HepG2 (cell line): Measurements from ENCODE around the gene ADARB2. TPM values are rescaled to one million over a fixed set of nuclear protein-coding genes. Genes with fewer than 3 reads are reported as not detected.

Experiments used
- ATAC-seq: fragments of 200-7000 bp; cut with Tn5 transposase; 3 replicates; pipeline ENCODE4 v1.9.1; 2020; ENCODE audit warnings: mild to moderate bottlenecking, moderate library complexity
- BruUV-seq: library from RNA; stranded (reverse); fragments of 400-500 nt; replicated peaks from 2 replicates; lab custom pipeline; 2021; lab: Mats Ljungman, UMichigan
- CTCF ChIA-PET: fragments of 300-600 bp; formaldehyde crosslinking; extraction: SDS; loops from one replicate; lab custom pipeline; 2021; ENCODE audit warnings: low total read pairs, inconsistent platforms, low intra/inter-chr PET ratio; lab: Yijun Ruan, JAX
- POLR2A ChIA-PET: fragments of 350-600 bp; sonication (Branson Sonifier 250); formaldehyde crosslinking; loops from one replicate; lab custom pipeline; 2020; ENCODE audit warnings: antibody characterized with exemption, inconsistent platforms; lab: Yijun Ruan, JAX
- DNase-seq: peaks from one replicate; pipeline ENCODE4 v3.0.0-alpha.2; 2015; ENCODE audit warnings: low spot score
- FAIRE-seq: peaks from 3 replicates; lab custom pipeline; 2011; peaks lifted over from hg19 to GRCh38; lab: Jason Lieb, UNC
- H2AFZ ChIP-seq: one replicate; pipeline ENCODE4 v1.6.1; 2011; ENCODE audit warnings: low read length, inconsistent platforms
- H3K27ac ChIP-seq: fragments of 300-600 bp; 3 replicates; pipeline ENCODE4 v1.8.0; 2011; ENCODE audit warnings: mixed run types, mild to moderate bottlenecking, mixed read lengths, low read length, inconsistent platforms; ENCODE audit not compliant: insufficient read depth; ENCODE audit errors: extremely low read length
- H3K27me3 ChIP-seq, 2 experiments: fragments of 200-600 bp in 1 of 2; 2 replicates in 1 of 2; 3 replicates in 1 of 2; pipeline versions ENCODE4 v1.6.0 to v1.8.0; 2011; ENCODE audit warnings: low read length in 2 of 2, mild to moderate bottlenecking in 2 of 2, moderate library complexity in 2 of 2, inconsistent platforms in 1 of 2; ENCODE audit not compliant: insufficient read depth in 2 of 2, control insufficient read depth in 1 of 2
- H3K36me3 ChIP-seq, 2 experiments: fragments of 200-600 bp in 1 of 2; replicated peaks in 1 of 2; 2 replicates in 1 of 2; 3 replicates in 1 of 2; pipeline versions ENCODE4 v1.5.1 to v1.8.0; 2011; ENCODE audit warnings: low read length in 2 of 2, inconsistent platforms in 1 of 2; ENCODE audit not compliant: insufficient read depth in 2 of 2, control insufficient read depth in 1 of 2
- H3K4me1 ChIP-seq: 2 replicates; pipeline ENCODE4 v1.5.1; 2012; ENCODE audit warnings: low read length, inconsistent platforms; ENCODE audit not compliant: insufficient read depth
- H3K4me2 ChIP-seq: 2 replicates; pipeline ENCODE4 v1.6.0; 2011; ENCODE audit warnings: low read depth, low read length, inconsistent platforms
- H3K4me3 ChIP-seq, 3 experiments: fragments of 200-600 bp in 1 of 3; sonication (generic), shearing (Covaris generic) in 1 of 3; replicated peaks in 1 of 3; 2 replicates each; pipeline ENCODE4 v1.5.1; 2011 to 2016; ENCODE audit warnings: low read length in 3 of 3, inconsistent platforms in 2 of 3, low read depth in 2 of 3, mild to moderate bottlenecking in 2 of 3, control low read depth in 1 of 3, mixed read lengths in 1 of 3; ENCODE audit not compliant: insufficient read depth in 1 of 3
- H3K79me2 ChIP-seq: one replicate; pipeline ENCODE4 v1.6.1; 2011; ENCODE audit warnings: low read length, inconsistent platforms; ENCODE audit not compliant: insufficient read depth
- H3K9ac ChIP-seq: 2 replicates; pipeline ENCODE4 v1.6.0; 2011; ENCODE audit warnings: mild to moderate bottlenecking, low read depth, low read length, inconsistent platforms; ENCODE audit not compliant: insufficient read depth
- H3K9me3 ChIP-seq: 2 replicates; pipeline ENCODE4 v1.5.1; 2012; ENCODE audit warnings: mild to moderate bottlenecking, low read length
- H4K20me1 ChIP-seq: 2 replicates; pipeline ENCODE4 v1.6.0; 2011; ENCODE audit warnings: inconsistent platforms, mild to moderate bottlenecking, low read length, moderate library complexity; ENCODE audit not compliant: insufficient read depth
- HMGXB4 ChIP-seq, 2 experiments: sonication (generic) in 1 of 2; formaldehyde crosslinking in 1 of 2; IDR thresholded peaks; 2 replicates each; pipeline versions ENCODE4 v1.4.0 to v1.6.1; 2018 to 2020; ENCODE audit warnings: missing genetic modification reagents in 2 of 2, borderline replicate concordance in 1 of 2, low read depth in 1 of 2, mild to moderate bottlenecking in 1 of 2, missing biosample characterization in 1 of 2
- KLF6 ChIP-seq: IDR thresholded peaks from 2 replicates; pipeline ENCODE4 v1.8.0; 2016; ENCODE audit warnings: missing biosample characterization, missing genetic modification reagents
- ZFP82 ChIP-seq: sonication (generic); formaldehyde crosslinking; IDR thresholded peaks from 2 replicates; pipeline ENCODE4 v1.5.1; 2020; ENCODE audit warnings: mild to moderate bottlenecking, missing genetic modification reagents, borderline replicate concordance
- ZKSCAN1 ChIP-seq: fragments of 150-350 bp; IDR thresholded peaks from 2 replicates; pipeline ENCODE4 v1.6.1; 2014; ENCODE audit warnings: low read length
- ZNF18 ChIP-seq: sonication (generic); formaldehyde crosslinking; IDR thresholded peaks from 2 replicates; pipeline ENCODE4 v1.8.0; 2022; ENCODE audit warnings: mild to moderate bottlenecking, missing genetic modification reagents; ENCODE audit not compliant: insufficient replicate concordance
- ZNF205 ChIP-seq: IDR thresholded peaks from 2 replicates; pipeline ENCODE4 v1.6.1; 2018; ENCODE audit warnings: missing biosample characterization, missing genetic modification reagents
- ZNF207 ChIP-seq: fragments of 450-650 bp; IDR thresholded peaks from 2 replicates; pipeline ENCODE4 v1.6.1; 2016; ENCODE audit warnings: antibody characterized with exemption, borderline replicate concordance
- ZNF496 ChIP-seq: sonication (generic); formaldehyde crosslinking; IDR thresholded peaks from 2 replicates; pipeline ENCODE4 v1.8.1; 2023; ENCODE audit warnings: mild to moderate bottlenecking, moderate library complexity, missing genetic modification reagents; ENCODE audit not compliant: insufficient replicate concordance
- ZNF557 ChIP-seq: sonication (generic); formaldehyde crosslinking; IDR thresholded peaks from 2 replicates; pipeline ENCODE4 v1.4.0; 2020; ENCODE audit warnings: missing genetic modification reagents
- ZNF709 ChIP-seq: sonication (generic); formaldehyde crosslinking; IDR thresholded peaks from 2 replicates; pipeline ENCODE4 v1.5.0; 2020; ENCODE audit warnings: mild to moderate bottlenecking, missing genetic modification reagents
- ZNF782 ChIP-seq: sonication (generic); formaldehyde crosslinking; IDR thresholded peaks from 2 replicates; pipeline ENCODE4 v1.4.0; 2020; ENCODE audit warnings: missing genetic modification reagents, mild to moderate bottlenecking, borderline replicate concordance
- WGBS: methylation state at CpG from one replicate; pipeline ENCODE4 v1.1.6; 2017; ENCODE audit warnings: low lambda C conversion rate; 5-methylcytosine and 5-hydroxymethylcytosine counted together
- in situ Hi-C: cut with HindIII; loops from 2 replicates; pipeline ENCODE4 v1.10.0; 2017; ENCODE audit warnings: low pct_unique_long_range_greater_than_20kb; ENCODE audit not compliant: extremely low pct_ligation_motif_present
- intact Hi-C: fragments of 100-400 bp; cut with micrococcal nuclease; formaldehyde crosslinking; loops from one replicate; pipeline ENCODE4 v1.10.0; 2022; ENCODE audit not compliant: unreplicated experiment
- polyA plus RNA-seq, 8 experiments: library from polyadenylated mRNA; depleted of rRNA in 3 of 8; stranded (reverse) in 7 of 8; unstranded in 1 of 8; fragments of >200 nt; fragmentation: Illumina TruSeq in 4 of 8; extraction: Trizol in 4 of 8; gene quantifications; 2 replicates each; pipeline versions ENCODE4 v1.2.1 to v1.2.3, GENCODE V29; 2011 to 2016; ENCODE audit warnings: low read depth in 4 of 8, missing spikeins in 1 of 8, mixed read lengths in 1 of 8; ENCODE audit not compliant: insufficient read depth in 1 of 8
- total RNA-seq, 5 experiments: library from RNA; depleted of rRNA; stranded (reverse); fragments of >200 nt; fragmentation: Illumina TruSeq; extraction: Trizol; gene quantifications; 2 replicates each; pipeline ENCODE4 v1.2.3, GENCODE V29; 2016; ENCODE audit warnings: low read depth in 1 of 5
- TF ChIP-seq, protein P1 (sequence below): sonication (generic); formaldehyde crosslinking; IDR thresholded peaks from 2 replicates; pipeline ENCODE4 v1.4.0; 2020; ENCODE audit warnings: mild to moderate bottlenecking, missing genetic modification reagents

ADARB2 gene
- total and polyA plus RNA-seq, 2 of the 13 experiments (the other 11 are each of a cell fraction or from before 2014, with no cell fraction given): not detected

DNA sequence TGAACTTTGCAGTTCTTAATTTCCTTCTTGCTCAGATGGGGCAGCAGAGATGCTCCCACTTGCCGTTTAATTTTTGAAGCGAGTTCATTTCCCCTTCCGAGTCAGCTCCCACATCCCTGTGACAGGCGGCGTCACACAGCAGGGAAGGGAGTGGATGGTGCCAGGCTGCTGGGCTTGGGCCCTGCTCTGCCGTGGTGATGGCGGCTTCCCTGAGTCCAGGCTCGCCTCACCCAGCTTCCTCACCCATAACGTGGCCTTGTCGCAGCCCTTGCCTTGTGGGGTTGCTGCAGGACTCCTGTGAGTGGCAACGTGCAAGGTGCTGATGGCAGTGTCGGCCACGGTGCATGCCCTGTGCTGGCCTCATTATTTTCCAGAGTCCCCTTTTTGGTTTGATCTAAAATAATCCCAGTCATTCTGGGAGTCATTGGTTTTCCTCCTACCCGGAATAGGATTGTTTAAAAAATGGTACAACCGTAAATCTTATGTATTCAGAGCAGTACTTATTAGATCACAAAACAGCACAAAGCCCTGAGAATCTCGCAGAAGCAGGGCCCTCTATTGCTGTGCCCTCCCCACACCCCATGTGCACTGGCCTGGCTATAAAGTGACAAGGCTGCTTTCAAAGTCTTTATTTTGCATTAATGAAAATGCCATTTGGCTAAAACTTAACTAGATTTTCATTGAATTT lies 421.1 kb downstream of the ADARB2 start (continued):
- no peak for TF ChIP-seq ZNF207
- TF ChIP-seq ZNF496 (CRISPR knock-in tag): no peak
- TF ChIP-seq KLF6 (CRISPR knock-in tag): no peak
- TF ChIP-seq ZNF18 (CRISPR knock-in tag): no peak
- TF ChIP-seq ZNF557 (CRISPR knock-in tag): no peak
- no peak for TF ChIP-seq ZKSCAN1
- TF ChIP-seq, all 625 proteins: peak for 0

GRCh38 chr10:1315178-1315577 lies 422.1 kb downstream of the ADARB2 start:
- Histone ChIP-seq H4K20me1 (no peaks in the 10 kb centered on the region), H3K36me3 (no peaks in the 10 kb centered on the region), H3K79me2 (no peaks in the 10 kb centered on the region), H3K27ac (no peak overlapping the region), H3K4me1 (no peaks in the 10 kb centered on the region), H3K4me3 (no peak overlapping the region), H3K4me2 (no peak overlapping the region), H3K27me3 (peaks cover 9 to 74% of the 10 kb centered on the region in 2 experiments), H2AFZ (no peak overlapping the region), H3K9ac (no peak overlapping the region), H3K9me3 (no peaks in the 10 kb centered on the region)
- ATAC-seq: no peak
- CTCF ChIA-PET: no interaction called here
- DNase-seq: no peak
- no peak for FAIRE-seq
- TF ChIP-seq ZFP82 (CRISPR knock-in tag) (no peak), ZNF782 (no peak), ZNF709 (no peak), ZNF205 (CRISPR knock-in tag) (no peak), HMGXB4 (CRISPR knock-in tag; IDR thresholded peaks at IDR 0.05; ENCODE audit: borderline replicate concordance in 1 of 2, low read depth in 1 of 2) (no peak)
- TF ChIP-seq, protein P1, sequence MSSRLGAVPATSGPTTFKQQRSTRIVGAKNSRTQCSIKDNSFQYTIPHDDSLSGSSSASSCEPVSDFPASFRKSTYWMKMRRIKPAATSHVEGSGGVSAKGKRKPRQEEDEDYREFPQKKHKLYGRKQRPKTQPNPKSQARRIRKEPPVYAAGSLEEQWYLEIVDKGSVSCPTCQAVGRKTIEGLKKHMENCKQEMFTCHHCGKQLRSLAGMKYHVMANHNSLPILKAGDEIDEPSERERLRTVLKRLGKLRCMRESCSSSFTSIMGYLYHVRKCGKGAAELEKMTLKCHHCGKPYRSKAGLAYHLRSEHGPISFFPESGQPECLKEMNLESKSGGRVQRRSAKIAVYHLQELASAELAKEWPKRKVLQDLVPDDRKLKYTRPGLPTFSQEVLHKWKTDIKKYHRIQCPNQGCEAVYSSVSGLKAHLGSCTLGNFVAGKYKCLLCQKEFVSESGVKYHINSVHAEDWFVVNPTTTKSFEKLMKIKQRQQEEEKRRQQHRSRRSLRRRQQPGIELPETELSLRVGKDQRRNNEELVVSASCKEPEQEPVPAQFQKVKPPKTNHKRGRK (CRISPR knock-in tag): no peak
- intact Hi-C loops: no loop called here
- WGBS: no CpG with 5 or more reads among the region's 10 CpGs
- POLR2A ChIA-PET: no interaction called here
- BruUV-seq: no TSS peak
- in situ Hi-C loops: no loop called here
